ENCODE measurements around the gene DCLK3. TPM values are rescaled to one million over a fixed set of nuclear protein-coding genes. Genes with fewer than 3 reads are reported as not detected.

The DCLK3 gene
- total and polyA plus RNA-seq, 2 of the 4 experiments (the other 2 are of a cell fraction), result not detected

DNA sequence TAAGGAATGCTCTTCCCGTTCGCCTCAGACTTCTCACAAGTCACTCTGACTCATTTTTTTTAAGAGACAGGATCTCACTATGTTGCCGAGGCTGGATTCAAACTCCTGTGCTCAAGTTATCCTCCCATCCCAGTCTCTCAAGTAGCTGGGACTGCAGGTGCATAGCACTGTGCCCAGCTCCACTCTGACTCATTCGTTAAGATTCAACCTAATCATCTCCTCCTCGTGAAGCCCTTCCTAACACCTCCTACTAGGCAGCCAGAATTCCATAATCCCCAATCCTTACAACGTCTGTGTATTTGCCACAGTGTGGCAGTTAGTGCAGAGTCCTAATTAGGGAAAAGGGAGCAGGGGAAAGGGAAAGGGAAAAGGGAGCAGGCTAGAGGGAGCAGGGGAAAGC, 26.4 kb upstream of the DCLK3 start:
- H3K14ac ChIP-seq (replicated peaks; ENCODE audit: low read depth, low read length), result no peak overlapping the region
- H3K27me3 ChIP-seq (ENCODE audit: control insufficient read depth, insufficient read depth, low read length), result peaks cover 4% of the 10 kb centered on the region
- no peak overlapping the region for H2AFZ ChIP-seq (replicated peaks; ENCODE audit: low read length, poor library complexity)
- ATAC-seq (ENCODE audit: low read depth) (no peak), DNase-seq (no peak)
- H3K4ac ChIP-seq (ENCODE audit: low read depth, low read length), result no peak overlapping the region
- H2BK120ac ChIP-seq (ENCODE audit: low read depth, low read length), result no peak overlapping the region
- no peak overlapping the region for H3K56ac ChIP-seq (ENCODE audit: extremely low read depth, insufficient read depth, low read length)
- H3K9ac ChIP-seq (ENCODE audit: low read depth, low read length), result no peak overlapping the region
- H3K18ac ChIP-seq (ENCODE audit: low read depth, low read length), result no peak overlapping the region
- CTCF ChIA-PET, result no interaction called here
- no peak overlapping the region for H2BK15ac ChIP-seq (ENCODE audit: low read depth, low read length)
- H2BK20ac ChIP-seq (ENCODE audit: low read depth, low read length), result no peak overlapping the region
- in situ Hi-C loops (cut with MboI; ENCODE audit: low sequenced_read_pairs) (no loop called here), dilution Hi-C loops (cut with HindIII; ENCODE audit: low sequenced_read_pairs, unreplicated experiment) (no loop called here), intact Hi-C loops (cut with micrococcal nuclease) (no loop called here)
- no peak overlapping the region for H3K27ac ChIP-seq (ENCODE audit: insufficient read depth, low read length)
- H2AK9ac ChIP-seq (replicated peaks; ENCODE audit: low read depth, low read length, poor library complexity), result no peak overlapping the region
- H4K5ac ChIP-seq (ENCODE audit: low read depth, low read length), result no peak overlapping the region
- no peak overlapping the region for H2BK5ac ChIP-seq (ENCODE audit: low read depth, low read length, poor library complexity, severe bottlenecking)
- no peaks in the 10 kb centered on the region for H3K9me3 ChIP-seq (ENCODE audit: control insufficient read depth, insufficient read depth, low read length)
- no TSS peak for BruUV-seq (replicated peaks)
- H3K4me3 ChIP-seq (ENCODE audit: insufficient read depth, low read depth, low read length), result no peak overlapping the region
- no peaks in the 10 kb centered on the region for H4K20me1 ChIP-seq (ENCODE audit: insufficient read depth, low read length)
- H3K79me1 ChIP-seq (ENCODE audit: low read depth in 1 of 2, low read length in 2 of 2), result no peaks in the 10 kb centered on the region
- H3K36me3 ChIP-seq (ENCODE audit: control insufficient read depth, insufficient read depth, low read length), result no peaks in the 10 kb centered on the region
- POLR2A ChIA-PET (ENCODE audit: unreplicated experiment), result no interaction called here
- no peak overlapping the region for H4K8ac ChIP-seq (ENCODE audit: low read depth in 2 of 2, low read length in 2 of 2)
- WGBS, 2 experiments (ENCODE audit: extremely low coverage in 2 of 2, insufficient read length in 1 of 2), result 50% methylated on average over 2 of the region's 6 CpGs; no CpG with 5 or more reads in 1 of the 2 experiments
- H4K91ac ChIP-seq (ENCODE audit: insufficient read depth, low read depth, low read length), result no peak overlapping the region
- no peak overlapping the region for H2AK5ac ChIP-seq (ENCODE audit: low read depth, low read length)
- no peak overlapping the region for H3K4me2 ChIP-seq (ENCODE audit: low read depth, low read length)
- H3K4me1 ChIP-seq (ENCODE audit: control insufficient read depth, insufficient read depth, low read length), result no peaks in the 10 kb centered on the region
- no peak overlapping the region for H3K23ac ChIP-seq (ENCODE audit: low read depth, low read length)
- TF ChIP-seq FOS (IDR thresholded peaks at IDR 0.05; ENCODE audit: low read depth, low read length) (no peak), RAD21 (IDR thresholded peaks at IDR 0.05; ENCODE audit: low read length) (no peak), RFX5 (IDR thresholded peaks at IDR 0.05; ENCODE audit: low read depth, low read length) (no peak), RCOR1 (IDR thresholded peaks at IDR 0.05; ENCODE audit: insufficient replicate concordance, low read length) (no peak), MXI1 (IDR thresholded peaks at IDR 0.05; ENCODE audit: borderline replicate concordance, low read depth, low read length) (no peak), SMC3 (IDR thresholded peaks at IDR 0.05; ENCODE audit: low read depth, low read length) (no peak)
- TF ChIP-seq, protein P1, sequence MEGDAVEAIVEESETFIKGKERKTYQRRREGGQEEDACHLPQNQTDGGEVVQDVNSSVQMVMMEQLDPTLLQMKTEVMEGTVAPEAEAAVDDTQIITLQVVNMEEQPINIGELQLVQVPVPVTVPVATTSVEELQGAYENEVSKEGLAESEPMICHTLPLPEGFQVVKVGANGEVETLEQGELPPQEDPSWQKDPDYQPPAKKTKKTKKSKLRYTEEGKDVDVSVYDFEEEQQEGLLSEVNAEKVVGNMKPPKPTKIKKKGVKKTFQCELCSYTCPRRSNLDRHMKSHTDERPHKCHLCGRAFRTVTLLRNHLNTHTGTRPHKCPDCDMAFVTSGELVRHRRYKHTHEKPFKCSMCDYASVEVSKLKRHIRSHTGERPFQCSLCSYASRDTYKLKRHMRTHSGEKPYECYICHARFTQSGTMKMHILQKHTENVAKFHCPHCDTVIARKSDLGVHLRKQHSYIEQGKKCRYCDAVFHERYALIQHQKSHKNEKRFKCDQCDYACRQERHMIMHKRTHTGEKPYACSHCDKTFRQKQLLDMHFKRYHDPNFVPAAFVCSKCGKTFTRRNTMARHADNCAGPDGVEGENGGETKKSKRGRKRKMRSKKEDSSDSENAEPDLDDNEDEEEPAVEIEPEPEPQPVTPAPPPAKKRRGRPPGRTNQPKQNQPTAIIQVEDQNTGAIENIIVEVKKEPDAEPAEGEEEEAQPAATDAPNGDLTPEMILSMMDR (conservative IDR thresholded peaks at IDR 0.05; ENCODE audit: low read depth, low read length), result no peak
- TF ChIP-seq, protein P2, sequence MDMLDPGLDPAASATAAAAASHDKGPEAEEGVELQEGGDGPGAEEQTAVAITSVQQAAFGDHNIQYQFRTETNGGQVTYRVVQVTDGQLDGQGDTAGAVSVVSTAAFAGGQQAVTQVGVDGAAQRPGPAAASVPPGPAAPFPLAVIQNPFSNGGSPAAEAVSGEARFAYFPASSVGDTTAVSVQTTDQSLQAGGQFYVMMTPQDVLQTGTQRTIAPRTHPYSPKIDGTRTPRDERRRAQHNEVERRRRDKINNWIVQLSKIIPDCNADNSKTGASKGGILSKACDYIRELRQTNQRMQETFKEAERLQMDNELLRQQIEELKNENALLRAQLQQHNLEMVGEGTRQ (IDR thresholded peaks at IDR 0.05; ENCODE audit: low read depth, low read length), result no peak
- H3K9me1 ChIP-seq (ENCODE audit: insufficient read depth, low read length), result no peaks in the 10 kb centered on the region
